B cell (primary cell): ENCODE measurements around the gene CHD8. TPM values are rescaled to one million over a fixed set of nuclear protein-coding genes. Genes with fewer than 3 reads are reported as not detected.

ENCODE experiments used
- ATAC-seq: fragments of 200-7000 bp; cut with Tn5 transposase; one replicate; pipeline ENCODE4 v1.10.0; 2021; ENCODE audit warnings: low read depth, mild to moderate bottlenecking, moderate number of reproducible peaks, moderate library complexity
- CTCF ChIA-PET: fragments of 350-600 bp; sonication (Branson Sonifier 250); formaldehyde crosslinking; loops from one replicate; lab custom pipeline; 2021; ENCODE audit warnings: antibody characterized with exemption, inconsistent platforms; lab: Charles Lee
- POLR2A ChIA-PET: fragments of 350-600 bp; sonication (Branson Sonifier 250); formaldehyde crosslinking; loops from one replicate; lab custom pipeline; 2021; ENCODE audit warnings: antibody characterized with exemption; lab: Charles Lee
- DNase-seq: peaks from one replicate; pipeline ENCODE4 v3.0.0; 2013
- H2AFZ ChIP-seq: 2 replicates; pipeline ENCODE4 v1.6.1; 2012; ENCODE audit warnings: mild to moderate bottlenecking, low read depth, low read length; ENCODE audit not compliant: insufficient read depth, poor library complexity, severe bottlenecking
- H3K27ac ChIP-seq, 2 donors: 1 replicate in 1 of 2; 2 replicates in 1 of 2; pipeline ENCODE4 v1.5.1; 2012 to 2013; ENCODE audit warnings: low read length in 2 of 2, mild to moderate bottlenecking in 2 of 2, moderate library complexity in 1 of 2
- H3K27me3 ChIP-seq, 4 experiments: fragments of 200-600 bp in 1 of 4; sonication (generic) in 1 of 4; replicated peaks in 1 of 4; 1 replicate in 2 of 4; 2 replicates in 2 of 4; pipeline versions ENCODE4 v1.6.1 to v1.7.0; 2013 to 2016; ENCODE audit warnings: low read length in 3 of 4, mild to moderate bottlenecking in 2 of 4, mixed read lengths in 1 of 4, moderate library complexity in 1 of 4; ENCODE audit not compliant: insufficient read depth in 4 of 4, control insufficient read depth in 3 of 4; ENCODE audit errors: control extremely low read depth in 1 of 4
- H3K36me3 ChIP-seq, 2 experiments: replicated peaks in 1 of 2; 1 replicate in 1 of 2; 2 replicates in 1 of 2; pipeline versions ENCODE4 v1.6.1 to v1.7.1; 2013; ENCODE audit warnings: low read length in 1 of 2; ENCODE audit not compliant: insufficient read depth in 2 of 2, control insufficient read depth in 1 of 2; ENCODE audit errors: control extremely low read depth in 1 of 2, extremely low read depth in 1 of 2
- H3K4me1 ChIP-seq, 2 donors: fragments of 200-600 bp in 1 of 2; sonication (generic) in 1 of 2; 1 replicate in 1 of 2; 2 replicates in 1 of 2; pipeline versions ENCODE4 v1.5.1 to v1.6.1; 2013 to 2017; ENCODE audit warnings: low read length in 2 of 2; ENCODE audit not compliant: control insufficient read depth in 2 of 2, insufficient read depth in 2 of 2
- H3K4me2 ChIP-seq: replicated peaks from 2 replicates; pipeline ENCODE3; 2012; ENCODE audit warnings: mild to moderate bottlenecking, low read depth, low read length; ENCODE audit not compliant: poor library complexity, severe bottlenecking
- H3K4me3 ChIP-seq, 5 experiments: fragments of 200-600 bp in 1 of 5; sonication (generic) in 1 of 5; 1 replicate in 3 of 5; 2 replicates in 2 of 5; pipeline versions ENCODE4 v1.5.1 to v1.7.0; 2011 to 2016; ENCODE audit warnings: low read length in 4 of 5, mild to moderate bottlenecking in 4 of 5, low read depth in 2 of 5, control low read depth in 1 of 5, moderate library complexity in 1 of 5; ENCODE audit not compliant: insufficient read depth in 1 of 5; ENCODE audit errors: control extremely low read depth in 1 of 5, extremely low read depth in 1 of 5
- H3K79me2 ChIP-seq: fragments of 200-600 bp; sonication (generic); one replicate; pipeline ENCODE4 v1.6.0; 2016; ENCODE audit warnings: low read length; ENCODE audit not compliant: control insufficient read depth, insufficient read depth
- H3K9ac ChIP-seq: fragments of 200-600 bp; sonication (generic); 2 replicates; pipeline ENCODE4 v1.6.1; 2017; ENCODE audit warnings: mild to moderate bottlenecking, low read length, moderate library complexity
- H3K9me3 ChIP-seq, 3 donors: one replicate each; pipeline versions ENCODE4 v1.6.1 to v1.7.1; 2013; ENCODE audit warnings: low read length in 2 of 3; ENCODE audit not compliant: control insufficient read depth in 2 of 3, insufficient read depth in 1 of 3; ENCODE audit errors: control extremely low read depth in 1 of 3
- H4K20me1 ChIP-seq: 2 replicates; pipeline ENCODE4 v1.6.0; 2012; ENCODE audit warnings: mild to moderate bottlenecking, low read length; ENCODE audit not compliant: insufficient read depth, control insufficient read depth, poor library complexity, severe bottlenecking
- H3K27ac Mint-ChIP-seq: one replicate; pipeline ENCODE4 v1.8.0; 2021; ENCODE audit warnings: mixed read lengths
- H3K27me3 Mint-ChIP-seq: one replicate; pipeline ENCODE4 v1.8.0; 2021; ENCODE audit warnings: mixed read lengths
- H3K4me1 Mint-ChIP-seq: one replicate; pipeline ENCODE4 v1.8.0; 2021; ENCODE audit warnings: mixed read lengths
- H3K4me3 Mint-ChIP-seq: one replicate; pipeline ENCODE4 v1.8.0; 2021; ENCODE audit warnings: mixed read lengths
- H3K9me3 Mint-ChIP-seq: one replicate; pipeline ENCODE4 v1.8.0; 2022; ENCODE audit warnings: mixed read lengths; ENCODE audit not compliant: insufficient read depth
- EZH2 ChIP-seq: IDR thresholded peaks from 2 replicates; pipeline ENCODE4 v1.6.1; 2012; ENCODE audit warnings: borderline replicate concordance, low read depth, mild to moderate bottlenecking, moderate library complexity, low read length; ENCODE audit not compliant: insufficient read depth, poor library complexity, severe bottlenecking
- WGBS: methylation state at CpG from one replicate; pipeline ENCODE4 v1.1.5; 2013; ENCODE audit warnings: missing lambda C conversion rate; ENCODE audit not compliant: insufficient coverage; 5-methylcytosine and 5-hydroxymethylcytosine counted together
- intact Hi-C: fragments of 100-400 bp; cut with micrococcal nuclease; formaldehyde crosslinking; loops from one replicate; pipeline ENCODE4 v1.10.0; 2022
- polyA plus RNA-seq: library from polyadenylated mRNA; depleted of rRNA; stranded (reverse); fragments of >200 nt; gene quantifications from 2 replicates; pipeline ENCODE4 v1.2.3, GENCODE V29; 2012
- total RNA-seq, 2 donors: library from RNA; stranded (reverse); fragments of 120-200 nt in 1 of 2; gene quantifications; 1 replicate in 1 of 2; 2 replicates in 1 of 2; pipeline versions ENCODE4 v1.2.3 to v1.2.4, GENCODE V29; 2013 to 2022
- TF ChIP-seq, protein P1 (sequence below): fragments of 200-600 bp; IDR thresholded peaks from one replicate; pipeline ENCODE4 v1.8.0; 2022; ENCODE audit warnings: antibody characterized with exemption, mild to moderate bottlenecking

Gene CHD8
- total and polyA plus RNA-seq, 2 donors (not counting 1 experiment from before 2014, with no cell fraction given) = 43.5 to 155 TPM

DNA sequence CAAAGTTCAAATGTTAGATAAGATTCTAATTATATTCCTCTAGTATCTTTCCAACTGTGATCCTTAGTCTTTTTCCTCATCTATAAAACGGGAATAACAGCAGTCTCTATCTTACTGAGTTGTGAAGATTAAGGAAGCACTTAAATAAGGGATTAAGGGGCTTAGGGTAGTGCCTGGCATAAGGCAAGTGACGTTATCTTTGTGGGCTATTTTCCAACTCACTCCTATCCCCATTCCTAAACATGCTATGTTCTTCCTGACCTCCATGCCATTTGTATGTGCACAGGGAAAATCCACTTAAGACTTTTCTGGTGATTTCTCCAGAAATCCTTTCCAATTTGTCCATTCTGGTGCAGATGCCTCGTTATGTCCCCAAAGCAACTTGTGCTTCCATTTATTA is 105.4 kb downstream of the CHD8 start:
- H3K4me2 ChIP-seq = no peak overlapping the region
- DNase-seq (no peak), ATAC-seq (no peak)
- H3K9ac ChIP-seq = no peak overlapping the region
- intact Hi-C loops = no loop called here
- peaks cover 0 to 5% (median 0%) of the 10 kb centered on the region in 3 donors for H3K9me3 ChIP-seq
- Mint-ChIP-seq H3K4me1 (peaks cover 17% of the 10 kb centered on the region), H3K9me3 (peaks cover 5% of the 10 kb centered on the region), H3K4me3 (no peak overlapping the region), H3K27ac (no peak overlapping the region), H3K27me3 (peaks cover 3% of the 10 kb centered on the region)
- WGBS = 100% methylated on average over 1 of the region's 3 CpGs
- H2AFZ ChIP-seq = no peak overlapping the region
- H3K4me1 ChIP-seq = peaks cover 10 to 11% of the 10 kb centered on the region in 2 donors
- H4K20me1 ChIP-seq = no peaks in the 10 kb centered on the region
- CTCF ChIA-PET = no interaction called here
- POLR2A ChIA-PET = no interaction called here
- peaks cover 7 to 41% of the 10 kb centered on the region in 2 experiments for H3K36me3 ChIP-seq
- no peak for TF ChIP-seq EZH2
- TF ChIP-seq, protein P1, sequence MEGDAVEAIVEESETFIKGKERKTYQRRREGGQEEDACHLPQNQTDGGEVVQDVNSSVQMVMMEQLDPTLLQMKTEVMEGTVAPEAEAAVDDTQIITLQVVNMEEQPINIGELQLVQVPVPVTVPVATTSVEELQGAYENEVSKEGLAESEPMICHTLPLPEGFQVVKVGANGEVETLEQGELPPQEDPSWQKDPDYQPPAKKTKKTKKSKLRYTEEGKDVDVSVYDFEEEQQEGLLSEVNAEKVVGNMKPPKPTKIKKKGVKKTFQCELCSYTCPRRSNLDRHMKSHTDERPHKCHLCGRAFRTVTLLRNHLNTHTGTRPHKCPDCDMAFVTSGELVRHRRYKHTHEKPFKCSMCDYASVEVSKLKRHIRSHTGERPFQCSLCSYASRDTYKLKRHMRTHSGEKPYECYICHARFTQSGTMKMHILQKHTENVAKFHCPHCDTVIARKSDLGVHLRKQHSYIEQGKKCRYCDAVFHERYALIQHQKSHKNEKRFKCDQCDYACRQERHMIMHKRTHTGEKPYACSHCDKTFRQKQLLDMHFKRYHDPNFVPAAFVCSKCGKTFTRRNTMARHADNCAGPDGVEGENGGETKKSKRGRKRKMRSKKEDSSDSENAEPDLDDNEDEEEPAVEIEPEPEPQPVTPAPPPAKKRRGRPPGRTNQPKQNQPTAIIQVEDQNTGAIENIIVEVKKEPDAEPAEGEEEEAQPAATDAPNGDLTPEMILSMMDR = no peak
- H3K79me2 ChIP-seq = no peaks in the 10 kb centered on the region
- no peak overlapping the region for H3K4me3 ChIP-seq
- H3K27me3 ChIP-seq = no peaks in the 10 kb centered on the region
- no peak overlapping the region for H3K27ac ChIP-seq

DNA sequence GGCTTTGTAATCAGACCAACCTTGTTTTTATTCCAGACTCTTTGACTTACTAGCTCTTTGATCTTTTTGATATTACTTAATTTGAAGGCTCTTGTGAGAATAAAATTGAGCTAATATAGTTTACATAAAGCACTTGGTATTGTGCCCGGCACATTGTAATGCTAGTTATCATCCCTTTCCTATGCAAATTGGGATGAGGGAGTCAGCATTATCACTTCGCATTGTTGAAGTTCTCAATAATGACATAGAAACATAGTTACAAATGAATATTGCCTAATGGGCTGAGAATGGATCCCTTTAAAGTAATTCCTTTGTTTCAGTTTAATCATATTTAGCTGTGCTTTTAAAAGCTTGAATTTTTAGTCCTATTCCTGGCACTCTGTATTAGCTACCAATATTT is 108.7 kb downstream of the CHD8 start:
- peaks cover 13% of the 10 kb centered on the region for H3K4me1 Mint-ChIP-seq
- POLR2A ChIA-PET = no interaction called here

More for the DNA sequence above, 108.7 kb downstream of the CHD8 start:
- Histone ChIP-seq H3K79me2 (no peaks in the 10 kb centered on the region), H4K20me1 (no peaks in the 10 kb centered on the region), H3K9me3 (peaks cover 0 to under 1% (median 0%) of the 10 kb centered on the region in 3 donors), H3K9ac (no peak overlapping the region), H3K4me3 (no peak overlapping the region), H2AFZ (no peak overlapping the region), H3K4me2 (no peak overlapping the region), H3K36me3 (peaks cover 7 to 18% of the 10 kb centered on the region in 2 experiments), H3K4me1 (peaks cover 4 to 5% of the 10 kb centered on the region in 2 donors), H3K27ac (no peak overlapping the region), H3K27me3 (no peaks in the 10 kb centered on the region)
- ATAC-seq (no peak), DNase-seq (no peak)
- Mint-ChIP-seq H3K4me3 (no peak overlapping the region), H3K27me3 (peaks cover 3% of the 10 kb centered on the region), H3K9me3 (no peaks in the 10 kb centered on the region), H3K27ac (no peak overlapping the region)
- WGBS = no CpG with 5 or more reads among the region's 2 CpGs
- CTCF ChIA-PET = no interaction called here
- no peak for TF ChIP-seq EZH2
- TF ChIP-seq, protein P1 = no peak
- intact Hi-C loops = no loop called here
